NCI-H2107 treated with DMSO at 0.1 percent for 48 hours (cell line): ENCODE results near the gene MOB2.

Experiments
- DNase-seq: peaks from one replicate; lab custom pipeline; 2025; ENCODE audit not compliant: unreplicated experiment; lab: John Stamatoyannopoulos, UW

Gene MOB2

DNA sequence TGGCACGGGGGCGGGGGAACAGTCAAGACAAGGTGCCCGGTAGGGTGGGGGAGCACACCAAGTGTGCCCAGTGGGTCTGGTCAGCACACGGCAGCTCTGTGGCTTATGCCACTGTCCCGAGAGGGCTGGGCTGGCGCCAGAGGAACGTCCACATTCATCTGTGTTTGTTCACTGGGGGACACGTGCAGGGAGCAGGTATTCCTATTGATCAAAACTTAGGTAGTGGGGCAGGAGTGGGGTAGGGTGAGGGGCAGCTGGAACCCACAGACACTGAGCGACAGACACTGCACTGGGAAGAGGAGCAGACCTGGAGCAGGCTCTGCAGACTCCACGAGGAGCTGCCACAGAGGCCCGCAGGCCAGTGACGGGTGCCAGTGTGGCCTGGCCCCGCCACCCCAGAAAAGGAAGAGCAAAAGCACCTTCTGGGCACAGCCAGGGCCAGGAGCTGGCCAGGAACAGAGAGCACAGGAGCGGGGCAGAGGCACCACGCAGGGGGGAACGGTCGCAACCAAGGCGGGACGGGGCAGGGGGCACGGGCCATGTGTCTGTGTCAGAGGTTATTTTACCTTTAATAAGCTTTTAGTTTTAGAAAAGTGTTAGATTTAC is 2.1 kb upstream of the MOB2 start:
- DNase-seq = no peak

DNA sequence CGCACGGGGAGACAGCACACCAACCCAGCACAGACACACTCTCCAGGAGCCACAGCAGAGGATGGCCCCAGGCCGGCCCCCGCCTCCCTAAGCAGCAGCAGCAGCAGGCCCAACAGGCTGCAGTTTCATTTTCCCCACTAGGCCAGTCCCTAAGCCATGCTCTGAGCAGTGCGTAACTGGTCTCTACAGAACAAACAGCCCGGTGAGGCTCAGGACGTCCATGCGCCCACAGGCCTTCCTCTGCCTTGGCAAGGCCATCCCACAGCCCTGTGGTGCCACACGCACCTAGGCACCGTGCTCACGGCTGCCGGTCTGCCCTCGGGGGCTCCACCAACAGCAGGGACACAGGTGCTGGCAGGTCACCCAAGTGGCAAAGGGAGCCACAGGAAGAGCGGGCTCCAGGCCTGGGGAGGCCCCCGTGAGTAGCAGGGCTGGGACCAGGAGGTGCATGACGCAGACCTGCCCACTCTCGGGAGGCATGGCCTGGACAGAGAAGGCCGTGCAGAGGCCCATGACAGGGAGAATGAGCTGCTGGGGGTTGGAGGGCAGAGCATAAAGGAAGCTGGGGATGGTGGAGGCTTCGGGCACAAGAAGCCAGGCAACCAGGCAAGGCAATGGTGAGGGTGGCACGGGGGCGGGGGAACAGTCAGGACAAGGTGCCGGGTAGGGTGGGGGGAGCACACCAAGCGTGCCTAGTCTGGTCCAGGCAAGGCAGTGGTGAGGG is 1.4 kb upstream of the MOB2 start:
- DNase-seq = no peak

DNA sequence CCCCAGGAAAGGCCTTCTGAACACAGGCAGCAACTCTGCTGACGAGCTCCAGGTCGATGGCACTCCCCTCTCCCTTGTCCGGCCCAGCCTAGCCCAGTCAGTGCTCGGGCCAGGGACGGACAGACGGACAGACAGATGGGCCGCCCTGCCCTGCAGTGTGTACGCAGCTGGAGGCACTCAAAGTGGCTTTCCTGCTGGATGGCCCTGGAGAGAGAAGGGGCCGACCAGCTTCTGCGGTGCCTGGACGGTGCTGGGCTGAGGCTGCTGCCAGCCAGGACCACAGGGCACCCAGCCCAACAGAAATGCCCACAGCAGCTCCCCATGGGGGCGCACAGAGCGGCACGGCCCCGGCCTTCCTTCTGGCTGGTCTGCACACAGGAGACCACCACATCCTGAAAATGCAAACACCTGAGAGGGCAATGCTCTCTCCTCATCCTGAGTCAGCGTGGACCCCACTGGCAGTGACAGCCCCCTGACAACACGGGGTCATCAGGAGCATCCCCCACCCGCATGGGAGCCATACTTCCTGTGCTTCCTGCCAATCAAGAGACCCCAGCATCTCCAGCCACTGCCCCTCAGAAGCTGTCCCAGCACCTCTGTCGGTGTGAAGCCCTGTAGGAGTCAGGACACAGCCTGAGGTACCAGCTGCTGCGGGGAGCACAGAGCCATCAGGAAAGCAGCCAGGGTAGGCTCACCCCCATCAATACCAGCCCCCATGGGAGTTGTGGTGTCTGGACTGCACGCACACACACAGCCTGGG is 692 bp upstream of the MOB2 start:
- DNase-seq = no peak

DNA sequence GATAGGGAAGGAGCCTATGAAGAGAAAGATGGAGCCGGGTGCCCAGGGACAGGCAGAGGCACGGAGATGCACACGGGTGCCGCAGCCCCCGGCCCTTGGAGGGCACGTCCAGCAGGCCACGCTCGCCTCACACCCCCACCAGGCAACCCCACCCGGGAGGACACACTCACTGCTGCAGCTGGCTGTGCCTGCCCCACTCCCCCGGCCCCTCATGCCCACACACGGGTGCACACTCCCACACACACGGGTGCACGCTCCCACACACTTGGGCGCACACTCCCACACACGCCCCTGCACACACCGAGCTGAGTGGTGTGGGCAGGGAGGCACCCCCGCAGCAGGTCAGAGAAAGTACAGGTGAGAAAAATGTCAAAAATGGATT is 1.1 kb downstream of the MOB2 start:
- no peak for DNase-seq

DNA sequence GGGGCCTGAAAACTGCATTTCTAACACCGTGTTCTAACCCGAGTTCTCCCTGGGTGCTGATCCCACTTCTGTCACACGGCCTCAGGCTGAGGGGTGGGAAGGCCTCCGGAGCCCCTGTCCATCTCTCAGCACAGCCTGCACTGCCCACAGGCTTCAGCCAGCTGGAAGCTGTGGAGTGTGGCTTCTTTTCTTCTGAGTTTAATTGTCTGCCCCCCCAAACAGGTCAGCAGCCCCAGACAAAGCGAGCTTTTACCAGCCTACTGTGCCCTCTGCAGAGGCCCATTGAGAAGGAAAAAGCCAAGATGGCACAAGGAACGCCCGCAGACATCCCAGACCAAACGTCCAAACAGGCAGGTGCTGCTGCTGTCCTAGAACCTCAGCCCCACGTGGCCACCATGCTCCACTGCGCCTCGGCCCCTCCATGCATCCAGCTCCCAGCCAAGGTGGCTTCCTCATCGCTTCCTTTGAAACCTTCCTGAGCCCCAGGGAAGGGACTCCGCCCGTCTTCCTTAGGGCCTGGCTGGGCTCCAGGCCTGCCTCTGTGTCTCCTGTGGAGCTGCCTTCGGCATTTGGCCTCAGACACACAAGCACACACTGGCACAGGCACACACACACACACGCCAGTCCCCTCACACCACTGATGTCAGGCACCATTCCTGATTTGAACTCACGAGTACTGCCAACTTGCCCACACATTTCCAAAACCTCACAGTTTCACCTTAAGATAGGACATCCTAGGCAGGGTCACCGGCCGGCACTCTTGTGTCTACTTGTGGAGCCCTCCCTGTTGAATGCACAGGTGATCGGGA is 1.7 kb downstream of the MOB2 start:
- no peak for DNase-seq

DNA sequence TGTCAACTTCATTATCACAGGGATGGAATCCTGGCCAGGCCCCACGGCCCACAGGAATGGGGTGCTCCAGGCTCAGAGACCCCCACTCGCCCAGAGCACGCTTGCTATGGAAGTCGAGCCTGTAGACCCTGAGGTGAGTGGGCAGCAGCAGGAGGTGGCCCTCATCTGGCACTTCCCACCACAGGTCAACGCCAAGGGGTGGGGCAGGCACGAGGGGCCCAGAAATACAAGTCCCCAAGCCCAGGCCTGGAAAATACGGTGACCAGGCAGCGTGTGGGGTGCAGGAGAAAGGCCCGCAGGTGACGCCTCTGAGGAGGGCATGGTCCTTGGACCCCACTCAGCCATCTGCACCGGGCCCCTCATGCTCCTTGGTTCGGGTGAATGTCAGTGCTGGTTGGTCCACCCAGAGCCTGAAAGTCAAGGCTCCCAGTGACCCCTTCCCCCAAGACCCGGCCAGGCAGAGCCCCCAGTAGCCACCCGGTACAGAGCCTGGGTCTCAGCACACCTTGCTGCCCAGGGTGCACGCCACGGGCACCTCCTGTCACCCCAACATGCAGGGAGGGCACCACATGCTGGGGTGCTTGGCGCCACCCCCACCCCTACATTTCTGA is 2.4 kb downstream of the MOB2 start:
- DNase-seq = no peak

DNA sequence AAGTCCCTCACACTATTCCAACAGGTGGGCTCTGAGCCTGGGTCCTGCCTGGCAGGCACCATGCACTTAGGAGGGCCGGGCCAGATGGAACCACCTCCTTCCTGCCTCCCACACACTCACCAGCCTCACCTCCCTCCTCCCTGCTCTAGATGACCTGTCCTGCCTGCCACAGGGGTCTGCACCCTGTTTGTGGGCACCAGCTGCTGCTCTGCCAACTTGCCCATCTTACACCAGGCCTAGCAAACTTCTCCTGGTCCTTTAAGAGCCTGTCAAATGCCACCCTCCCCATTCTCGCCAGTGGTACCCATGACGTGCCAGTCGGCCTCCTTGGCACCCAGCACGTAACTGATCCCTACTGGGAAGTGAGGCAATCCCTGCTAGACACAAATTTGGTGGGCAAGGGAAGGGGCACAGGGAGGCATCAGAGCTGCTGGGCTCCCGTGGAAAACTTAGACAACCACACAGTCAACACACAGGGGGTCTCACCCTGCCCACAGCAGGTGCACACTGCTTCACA is 3.1 kb downstream of the MOB2 start:
- DNase-seq = no peak

DNA sequence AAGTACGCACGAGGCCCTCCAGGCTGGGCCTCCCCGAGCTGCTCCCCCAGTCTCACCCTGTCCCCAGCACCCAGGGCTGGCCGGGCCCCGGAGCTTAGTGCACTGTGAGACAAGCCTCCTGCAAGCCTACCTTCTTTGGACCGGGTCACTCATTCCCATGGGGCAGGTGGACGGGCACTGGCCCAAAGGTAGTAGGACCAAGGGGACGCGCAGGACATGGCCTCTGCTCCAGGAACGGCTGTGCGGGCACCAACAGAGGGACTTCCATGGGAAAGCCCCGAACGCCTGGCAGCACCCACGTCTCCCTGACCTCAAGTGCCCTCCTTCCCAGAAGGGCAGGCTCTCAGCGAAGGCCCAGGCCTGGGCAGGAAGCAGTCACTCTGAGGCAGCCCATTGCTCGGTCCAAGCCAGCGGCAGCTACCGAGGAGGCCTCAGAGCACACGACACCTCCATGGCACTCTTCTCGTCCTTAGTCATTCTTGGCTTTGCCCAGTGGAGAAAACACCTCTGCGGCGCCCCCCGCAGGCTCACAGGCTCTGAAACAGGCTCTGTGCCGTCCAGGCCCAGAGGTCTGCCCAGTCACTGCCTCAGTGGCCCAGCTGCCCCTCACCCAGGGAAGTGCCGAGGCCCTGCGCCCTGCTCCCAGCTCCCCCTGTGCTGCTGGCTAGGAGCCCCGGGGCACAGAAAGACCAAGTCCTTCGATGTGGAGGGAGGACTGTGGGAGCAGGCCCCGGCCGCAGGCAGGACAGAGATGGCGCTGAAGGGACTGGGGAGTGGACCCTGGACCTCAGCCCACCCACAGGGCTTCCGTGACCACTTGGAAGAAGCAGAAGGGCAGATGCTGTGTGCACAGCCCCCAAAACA is 3.8 kb downstream of the MOB2 start:
- DNase-seq = no peak

DNA sequence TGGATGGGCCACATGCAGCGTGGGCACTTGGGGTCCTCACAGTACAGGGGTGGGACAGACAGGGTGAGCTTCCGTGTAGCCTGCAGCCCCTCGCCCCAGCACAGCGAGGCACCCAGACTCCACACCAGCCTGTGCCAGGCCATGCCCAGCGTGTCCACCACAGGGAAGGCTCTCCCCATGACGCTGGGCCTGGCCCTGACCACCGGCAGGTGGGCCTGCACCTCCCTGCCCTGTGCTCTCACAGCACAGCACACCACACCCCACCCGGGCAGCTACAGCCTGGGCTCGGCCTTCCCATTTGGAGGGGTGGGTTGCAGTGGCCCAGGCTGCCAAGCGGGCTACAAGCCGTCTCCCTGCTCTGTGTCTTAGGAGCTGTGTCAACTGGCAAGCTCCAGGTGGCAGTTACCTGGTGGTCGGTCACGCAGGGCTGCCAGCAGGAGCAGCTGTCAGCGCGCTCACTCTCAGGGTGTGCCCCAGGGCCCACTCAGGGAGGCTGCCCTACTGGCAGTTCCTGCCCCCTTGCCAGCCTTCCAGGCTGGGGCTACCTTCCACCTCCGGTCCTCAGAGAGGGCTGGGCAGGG is 4.6 kb downstream of the MOB2 start:
- DNase-seq = no peak

DNA sequence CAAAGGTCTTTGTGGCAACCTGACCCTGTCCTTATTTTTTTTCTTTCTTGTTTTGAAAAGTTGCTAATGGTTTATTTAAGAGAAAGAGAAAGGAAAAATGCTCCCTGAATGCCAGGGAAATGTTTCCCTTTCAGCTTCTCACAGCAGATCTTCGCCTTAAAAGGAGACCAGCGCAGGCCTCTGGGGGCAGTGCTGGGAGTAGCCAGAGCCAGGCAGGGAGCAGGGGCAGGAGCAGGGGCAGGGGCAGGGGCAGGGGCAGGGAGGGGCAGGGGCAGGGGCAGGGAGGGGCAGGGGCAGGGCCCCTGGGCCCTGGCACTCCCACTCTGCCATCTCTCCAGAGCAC is 5.1 kb downstream of the MOB2 start:
- DNase-seq = no peak

DNA sequence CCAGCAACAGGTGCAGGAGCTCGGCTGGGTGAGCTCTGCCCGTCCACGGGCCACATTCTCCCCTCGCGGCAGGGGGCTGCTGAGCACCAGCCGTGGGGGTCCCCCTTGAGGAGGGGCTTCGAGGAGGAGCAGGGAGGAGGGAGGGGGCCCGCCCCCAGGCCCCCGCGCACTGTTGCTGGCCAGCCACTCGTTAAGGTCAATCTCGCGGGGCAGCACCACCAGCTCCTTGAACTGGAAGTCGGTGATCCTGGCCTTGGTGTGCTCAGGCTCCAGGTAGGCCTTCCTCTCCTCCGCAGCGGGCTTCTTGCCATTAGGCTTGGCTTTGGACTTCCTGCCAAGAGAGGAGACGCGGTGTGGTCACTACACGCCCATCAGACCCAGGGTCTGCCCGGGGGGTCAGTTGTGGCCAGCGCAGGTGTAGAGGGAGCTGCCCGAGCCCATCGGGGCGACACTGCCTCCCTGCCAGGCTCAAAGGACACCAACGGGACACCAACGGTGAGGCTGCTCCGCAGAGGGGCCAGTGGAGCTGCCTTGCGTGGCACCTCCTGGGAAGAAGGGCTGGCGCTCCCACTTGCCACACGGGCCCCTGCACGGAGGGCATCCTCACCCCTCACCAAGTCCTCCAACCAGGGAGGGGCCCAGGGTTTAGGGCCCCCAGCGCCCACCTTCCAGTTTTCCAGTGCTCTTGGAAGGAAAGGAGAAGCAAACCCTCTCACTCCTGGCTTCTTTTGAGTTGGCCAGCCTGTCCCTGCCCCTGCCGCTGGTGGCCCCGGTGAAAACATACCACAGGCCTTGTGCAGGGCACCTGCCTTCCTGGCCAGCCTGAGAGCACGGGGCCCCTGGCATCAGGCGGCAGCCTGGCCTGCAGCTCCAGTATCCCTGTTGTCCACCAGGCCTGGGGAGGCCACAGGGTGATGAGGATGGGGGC is 5.8 kb downstream of the MOB2 start:
- DNase-seq = no peak

DNA sequence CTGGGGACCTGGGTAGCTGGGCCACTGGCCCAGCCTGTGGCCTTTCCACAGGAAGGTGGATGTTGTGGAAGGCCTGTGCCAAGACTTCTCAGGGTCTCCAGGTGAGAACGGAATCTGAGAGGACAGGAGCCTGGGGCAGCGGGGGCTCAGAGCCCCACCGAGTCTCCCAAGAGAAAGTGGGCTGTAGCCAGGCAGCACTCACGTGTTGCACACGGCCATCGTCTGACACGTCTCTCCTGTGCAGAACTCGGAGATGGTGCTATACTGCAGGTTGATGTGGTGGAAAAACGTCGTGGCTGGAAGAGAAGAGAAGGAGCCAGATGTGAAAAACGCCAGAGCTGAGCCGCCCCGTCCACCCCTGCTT is 6.4 kb downstream of the MOB2 start:
- DNase-seq = no peak

DNA sequence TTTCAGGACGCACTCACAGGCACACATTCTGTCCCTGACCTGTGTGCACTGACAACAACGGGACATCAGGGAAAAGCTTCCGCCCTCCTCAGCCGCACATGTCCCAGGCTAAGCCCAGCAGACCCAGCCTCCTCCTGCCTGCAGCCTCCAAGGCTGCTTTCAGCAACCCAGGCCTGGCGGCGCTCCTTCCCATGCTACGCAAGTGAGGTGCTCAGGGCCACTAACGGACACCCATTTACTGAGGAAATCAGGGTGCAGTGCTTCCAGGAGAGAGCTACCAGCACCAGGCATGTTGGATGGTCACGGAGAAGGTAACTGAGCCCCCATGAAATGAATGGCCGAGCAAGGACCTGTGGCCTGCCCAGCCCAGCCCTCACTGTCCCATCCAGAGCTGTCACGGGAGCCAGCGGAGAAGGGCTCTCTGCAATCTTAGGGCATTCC is 6.9 kb downstream of the MOB2 start:
- no peak for DNase-seq

DNA sequence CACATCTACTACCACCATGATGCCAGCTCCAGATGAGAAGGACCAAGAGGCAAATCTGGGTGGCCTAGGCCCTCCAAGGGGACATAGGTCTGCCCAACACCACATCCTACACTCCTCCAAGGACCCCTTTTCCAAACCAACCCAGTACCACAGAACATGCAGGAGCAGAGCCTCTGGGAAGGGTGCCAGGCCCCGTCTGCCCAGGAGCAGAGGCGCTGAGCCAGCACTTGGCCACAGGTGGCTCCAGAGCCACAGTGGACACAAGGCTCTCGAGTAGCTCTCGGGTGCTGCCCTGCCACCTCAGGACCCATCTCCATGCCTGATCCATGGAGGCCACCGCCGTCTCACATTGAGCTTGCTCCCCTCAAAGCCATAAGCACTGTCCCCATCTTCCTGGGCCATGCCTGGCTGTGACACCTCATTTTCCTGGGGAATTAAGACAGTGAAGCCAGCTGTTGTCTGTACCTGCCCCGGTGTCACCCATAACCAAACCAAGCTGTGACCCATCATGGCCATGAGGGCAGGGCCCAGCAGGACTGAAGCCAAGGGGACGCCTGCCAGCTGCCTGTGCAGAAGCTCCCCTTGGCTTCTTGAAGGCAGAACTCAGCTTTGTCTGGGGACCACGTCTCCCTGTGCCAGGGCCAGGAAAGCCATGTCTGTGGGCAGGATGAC is 7.4 kb downstream of the MOB2 start:
- no peak for DNase-seq

DNA sequence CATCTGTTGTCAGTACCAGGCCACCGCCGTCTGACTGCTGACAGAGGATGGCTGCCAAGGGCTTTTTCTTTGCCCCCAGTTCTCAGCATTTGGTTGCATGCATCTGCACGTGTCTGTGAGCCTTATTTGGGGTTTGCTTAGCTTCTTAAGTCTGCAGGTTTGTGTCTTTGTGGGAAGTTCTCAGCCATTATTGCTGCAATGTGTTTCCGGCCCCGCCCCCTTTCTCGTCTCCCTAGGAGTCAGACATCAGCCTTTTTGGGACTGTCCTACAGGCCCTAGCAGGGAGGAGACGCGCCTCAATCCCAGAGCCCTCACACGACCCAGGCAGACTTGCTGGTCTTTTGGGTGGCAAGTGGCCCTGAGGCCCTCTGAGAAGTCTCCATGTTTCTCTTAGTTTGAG is 8.0 kb downstream of the MOB2 start:
- DNase-seq = no peak

DNA sequence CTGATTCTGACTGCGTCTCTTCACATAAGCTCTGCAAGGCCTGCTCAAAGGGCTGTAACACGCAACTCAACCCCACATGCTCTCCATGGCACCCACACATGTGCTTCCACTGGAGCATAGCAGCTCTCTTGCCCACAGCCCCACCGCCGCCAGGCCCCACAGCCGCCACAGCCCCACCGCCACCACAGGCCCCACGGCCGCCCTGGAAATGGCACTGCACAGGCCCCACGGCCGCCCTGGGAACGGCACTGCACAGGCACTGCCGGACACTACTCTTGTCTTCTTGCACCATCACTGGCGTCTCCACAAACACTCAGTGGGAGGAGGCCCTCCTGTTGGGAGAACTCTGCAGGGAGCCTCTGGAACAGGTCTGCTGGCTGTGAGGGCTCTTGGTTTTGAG is 8.6 kb downstream of the MOB2 start:
- no peak for DNase-seq

DNA sequence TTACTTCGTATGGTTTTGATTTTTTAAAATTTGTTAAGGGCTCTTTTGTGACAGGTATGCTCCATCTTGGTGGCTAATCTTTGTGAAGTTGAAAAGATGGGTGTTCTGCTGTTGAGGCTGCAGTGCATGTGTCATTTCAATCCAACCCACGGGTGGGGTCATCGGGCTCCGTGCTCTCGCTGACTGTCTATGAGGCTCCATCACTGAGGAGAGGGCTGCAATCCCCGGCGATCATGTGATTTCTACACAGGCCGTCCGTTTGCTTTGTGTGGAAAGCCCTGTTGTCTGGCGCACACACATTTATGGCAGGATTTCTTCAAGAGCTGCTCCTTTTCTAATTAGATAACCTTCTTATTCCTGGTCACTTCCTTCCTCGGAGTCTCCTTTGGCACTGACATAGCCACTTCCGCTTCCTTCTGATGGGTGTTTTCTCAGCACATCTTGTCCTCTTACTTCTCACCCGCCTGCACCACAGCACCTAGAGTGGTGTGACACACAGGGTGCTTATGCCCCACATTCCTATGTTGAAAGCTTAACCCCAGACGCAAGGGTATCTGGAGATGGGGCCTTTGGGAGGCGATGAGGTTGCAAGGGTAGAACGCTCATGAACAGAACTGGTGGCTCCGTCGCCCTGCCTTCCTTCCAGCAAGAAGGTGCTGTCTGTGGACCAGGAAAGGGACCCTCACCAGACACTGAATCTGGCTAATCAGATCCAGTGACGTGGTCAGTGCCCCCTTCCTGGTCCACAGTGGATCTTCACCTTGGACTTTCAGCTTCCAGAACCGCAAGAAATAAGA is 9.4 kb downstream of the MOB2 start:
- DNase-seq = no peak
